ENCODE results near the gene SNHG17.
A peak's percentile ranks its signal among the peaks of the same experiment; 100 is the strongest.
"Not testable (repeated sequence)": the region's sequence is repeated elsewhere in the genome, so short reads cannot be mapped to it uniquely, and the experiment has no call there.

The SNHG17 gene

DNA sequence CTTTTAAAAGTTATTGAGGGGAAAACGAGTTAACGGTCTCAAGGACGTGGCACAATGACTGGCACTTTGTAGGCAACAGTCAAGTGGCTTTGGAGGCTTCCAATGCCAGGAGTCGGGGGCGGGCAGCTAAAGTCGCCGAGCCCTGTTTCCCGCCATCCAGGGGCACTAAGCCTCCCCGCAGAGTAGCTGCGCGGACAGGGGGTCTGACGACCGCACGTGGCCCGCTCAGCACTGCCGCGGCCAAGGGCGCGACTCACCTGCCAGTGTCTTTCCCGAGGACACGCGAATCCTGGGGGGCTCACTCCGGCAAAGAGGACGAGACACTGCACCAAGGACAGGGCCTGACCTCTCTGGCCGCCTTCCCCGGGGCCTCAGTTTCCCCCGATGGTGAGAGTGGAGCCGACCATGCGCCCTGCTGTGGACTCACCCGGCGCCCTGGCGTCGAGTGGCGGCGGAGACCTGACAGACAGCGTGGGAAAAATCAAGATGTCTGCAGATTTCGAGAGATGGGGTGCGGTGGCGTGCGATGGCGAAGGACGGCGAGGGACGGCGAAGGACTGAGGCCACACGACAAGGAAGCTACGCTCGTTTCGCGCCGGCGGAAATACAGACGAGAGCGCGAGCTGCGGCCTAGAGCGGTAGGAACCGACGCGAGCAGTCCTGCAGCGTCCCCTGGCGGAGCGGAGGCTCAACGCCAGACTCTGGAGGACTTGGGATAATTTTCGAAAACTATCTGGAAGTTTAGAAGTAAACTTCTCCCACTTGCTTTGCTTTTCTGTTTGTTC is at the start of gene SNHG17:
Gene SNHG17, minus strand, starts transcription at position 559 of the 785 bp plus-strand sequence.
- Mint-ChIP-seq H3K4me1 (peaks cover 36% of the 10 kb centered on the region), H3K4me3 (peak within 1 kb of the TSS; percentile 91), H3K9me3 (no peaks in the 10 kb centered on the region), H3K27ac (peak within 1 kb of the TSS; percentile 96), H3K36me3 (peaks cover 55% of the 10 kb centered on the region)
- ATAC-seq (peak; percentile 85), DNase-seq (ENCODE audit: low spot score in 2 of 2) (peak; percentile 87 to 94)

GRCh38 chr20:38479596-38479995 is 44.5 kb upstream of the SNHG17 start:
- no peak for DNase-seq (ENCODE audit: low spot score in 2 of 2)
- no peaks in the 10 kb centered on the region for H3K9me3 Mint-ChIP-seq
- peaks cover 39% of the 10 kb centered on the region for H3K4me1 Mint-ChIP-seq
- H3K4me3 Mint-ChIP-seq, result no peak overlapping the region
- ATAC-seq, result no peak
- H3K27ac Mint-ChIP-seq, result peak overlapping the region; percentile 54
- H3K36me3 Mint-ChIP-seq, result peaks cover 10% of the 10 kb centered on the region

- Mint-ChIP-seq H3K36me3 (peaks cover 24% of the 10 kb centered on the region), H3K4me1 (peaks cover 47% of the 10 kb centered on the region), H3K4me3 (no peak overlapping the region), H3K27ac (no peak overlapping the region), H3K9me3 (no peaks in the 10 kb centered on the region)
- DNase-seq (ENCODE audit: low spot score in 2 of 2) (no peak), ATAC-seq (no peak)
These were observed 42.6 kb upstream of the SNHG17 start for GRCh38 chr20:38477747-38478146.

DNA sequence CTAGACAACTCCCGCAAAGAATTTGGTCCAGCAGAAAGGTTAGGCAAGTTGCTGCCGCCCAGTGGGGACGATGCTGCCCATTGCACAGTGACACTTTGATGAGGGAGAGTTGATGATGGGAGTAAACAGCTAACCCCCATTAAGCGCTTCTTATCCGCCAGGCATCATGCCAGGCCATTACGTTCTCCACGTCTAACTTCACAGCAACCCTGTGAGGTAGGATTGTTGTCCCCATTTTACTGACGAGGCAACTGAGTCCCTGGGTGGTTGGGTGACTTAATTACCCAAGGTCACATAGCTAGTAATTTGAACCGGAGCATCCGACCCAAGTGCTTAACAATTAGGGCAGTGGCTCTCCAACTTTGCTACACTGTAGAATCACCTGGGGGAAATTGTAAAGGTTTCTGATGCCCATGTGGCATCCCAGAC is 38.3 kb upstream of the SNHG17 start:
- H3K9me3 Mint-ChIP-seq, result no peaks in the 10 kb centered on the region
- DNase-seq (ENCODE audit: low spot score in 2 of 2) (no peak), ATAC-seq (no peak)
- peak overlapping the region; percentile 90 for H3K27ac Mint-ChIP-seq
- H3K4me3 Mint-ChIP-seq, result peak overlapping the region; percentile 82
- H3K36me3 Mint-ChIP-seq, result peaks cover 32% of the 10 kb centered on the region
- peaks cover 37% of the 10 kb centered on the region for H3K4me1 Mint-ChIP-seq

DNA sequence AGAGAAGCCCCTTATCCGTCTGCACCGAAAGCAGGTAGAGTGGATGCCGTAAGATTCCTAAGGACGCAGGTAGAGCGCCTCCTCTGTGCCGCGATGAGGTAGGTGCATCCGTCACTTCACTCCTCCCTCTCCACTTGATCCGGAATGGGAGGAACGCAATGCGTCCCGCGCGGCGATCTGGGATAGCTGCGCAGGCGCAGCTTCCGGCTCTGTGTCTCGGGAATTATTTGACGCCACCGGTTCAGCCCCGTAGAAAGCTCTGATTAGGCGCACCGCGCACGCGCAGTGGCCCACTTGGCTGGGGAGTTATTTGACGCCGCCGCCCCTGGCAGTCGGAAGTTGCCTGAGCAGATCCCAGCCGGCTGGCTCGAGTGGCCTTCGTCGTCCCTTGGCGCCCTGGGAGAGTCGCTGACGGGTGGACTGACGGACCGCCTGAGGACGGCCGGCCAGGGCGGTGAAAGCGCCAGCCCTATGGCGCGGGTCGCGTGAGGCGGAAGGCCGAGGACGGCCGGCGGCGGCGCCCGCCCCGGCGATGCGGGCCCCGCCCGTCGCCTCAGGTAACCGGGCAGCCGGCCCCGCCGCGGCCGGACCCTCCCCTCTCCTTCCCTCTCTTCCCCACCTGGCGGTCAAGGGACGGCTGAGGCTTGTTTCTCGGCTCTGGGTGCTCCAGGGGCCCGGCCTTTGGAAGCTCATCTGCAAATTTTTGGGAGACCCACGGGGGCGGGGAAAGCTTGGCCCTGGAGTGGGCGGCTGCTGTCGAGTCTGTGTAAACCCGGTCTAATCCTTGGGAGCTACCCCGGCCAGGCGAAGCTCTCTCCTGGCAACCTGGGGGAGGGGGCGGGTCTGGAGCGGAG is 37.6 kb upstream of the SNHG17 start, which contains the start of gene RALGAPB:
Gene RALGAPB, plus strand, starts transcription at position 331 of the 854 bp plus-strand sequence. CDS start 15,590 bp downstream, outside the sequence.
- Mint-ChIP-seq H3K9me3 (no peaks in the 10 kb centered on the region), H3K4me3 (peak within 1 kb of the TSS; percentile 82), H3K4me1 (peaks cover 37% of the 10 kb centered on the region), H3K27ac (peak within 1 kb of the TSS; percentile 90), H3K36me3 (peaks cover 32% of the 10 kb centered on the region)
- ATAC-seq (peak; percentile 94), DNase-seq (ENCODE audit: low spot score in 2 of 2) (peak; percentile 97 to 99)

GRCh38 chr20:38471987-38472512 is 36.9 kb upstream of the SNHG17 start:
- peak overlapping the region; percentile 90 for H3K27ac Mint-ChIP-seq
- DNase-seq (ENCODE audit: low spot score in 2 of 2) (no peak), ATAC-seq (peak; percentile 3)
- H3K9me3 Mint-ChIP-seq, result no peaks in the 10 kb centered on the region
- peaks cover 32% of the 10 kb centered on the region for H3K36me3 Mint-ChIP-seq
- H3K4me1 Mint-ChIP-seq, result peaks cover 37% of the 10 kb centered on the region
- H3K4me3 Mint-ChIP-seq, result peak overlapping the region; percentile 82

DNA sequence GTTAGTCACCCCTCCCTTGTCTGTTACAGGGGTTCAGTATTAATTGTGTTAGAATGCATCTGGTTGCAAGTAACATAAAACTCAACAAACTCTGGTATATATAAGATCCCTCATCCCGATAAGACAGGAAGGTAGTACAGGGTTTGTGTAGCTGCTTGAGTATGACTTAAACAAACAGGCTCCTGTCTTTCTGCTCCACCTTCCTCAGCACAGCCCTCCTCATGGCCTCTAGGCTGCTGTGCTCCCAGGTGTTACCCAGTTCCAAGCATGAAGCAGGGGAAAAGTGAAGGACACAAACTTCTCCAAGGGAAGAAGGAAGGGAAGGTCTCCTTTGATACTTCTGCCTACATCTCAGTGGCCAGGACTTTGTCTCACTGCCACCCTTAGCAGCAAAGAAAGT is 36.1 kb upstream of the SNHG17 start:
- H3K9me3 Mint-ChIP-seq, result no peaks in the 10 kb centered on the region
- peaks cover 32% of the 10 kb centered on the region for H3K36me3 Mint-ChIP-seq
- H3K27ac Mint-ChIP-seq, result no peak overlapping the region
- peaks cover 32% of the 10 kb centered on the region for H3K4me1 Mint-ChIP-seq
- DNase-seq (ENCODE audit: low spot score in 2 of 2), result no peak
- no peak overlapping the region for H3K4me3 Mint-ChIP-seq
- ATAC-seq, result no peak

- no peak for ATAC-seq
- no peak for DNase-seq (ENCODE audit: low spot score in 2 of 2)
- Mint-ChIP-seq H3K27ac (no peak overlapping the region), H3K4me1 (peaks cover 5% of the 10 kb centered on the region), H3K4me3 (no peak overlapping the region), H3K36me3 (peaks cover under 1% of the 10 kb centered on the region), H3K9me3 (no peaks in the 10 kb centered on the region)
These were observed 31.9 kb upstream of the SNHG17 start for GRCh38 chr20:38466983-38467382.

DNA sequence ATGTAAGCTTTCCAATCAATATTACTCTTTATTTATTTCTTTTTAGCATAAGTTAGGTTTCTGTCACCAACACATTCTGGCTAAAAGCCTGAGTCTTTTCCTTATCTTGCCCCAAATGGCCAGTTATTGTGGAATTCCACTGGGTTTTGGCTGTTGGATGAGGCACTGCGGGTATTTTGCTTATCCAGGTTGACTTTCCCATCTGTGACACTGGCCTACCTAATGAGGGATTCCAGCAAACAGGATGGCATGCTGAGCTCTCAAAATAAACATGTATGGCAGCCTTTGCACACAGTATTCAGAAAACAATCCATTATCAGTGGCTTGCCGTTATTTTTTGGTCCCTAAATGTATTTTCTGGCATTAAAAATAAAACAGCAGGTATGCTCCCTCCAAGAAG is 31.0 kb upstream of the SNHG17 start:
- ATAC-seq, result no peak
- DNase-seq (ENCODE audit: low spot score in 2 of 2), result no peak
- Mint-ChIP-seq H3K9me3 (no peaks in the 10 kb centered on the region), H3K27ac (no peak overlapping the region), H3K4me3 (no peak overlapping the region), H3K4me1 (no peaks in the 10 kb centered on the region), H3K36me3 (no peaks in the 10 kb centered on the region)

- not testable (repeated sequence) for H3K4me1 Mint-ChIP-seq; H3K9me3 Mint-ChIP-seq; ATAC-seq; H3K4me3 Mint-ChIP-seq; DNase-seq (ENCODE audit: low spot score in 2 of 2); H3K27ac Mint-ChIP-seq; H3K36me3 Mint-ChIP-seq
These were observed 26.4 kb upstream of the SNHG17 start for GRCh38 chr20:38461569-38461968.

DNA sequence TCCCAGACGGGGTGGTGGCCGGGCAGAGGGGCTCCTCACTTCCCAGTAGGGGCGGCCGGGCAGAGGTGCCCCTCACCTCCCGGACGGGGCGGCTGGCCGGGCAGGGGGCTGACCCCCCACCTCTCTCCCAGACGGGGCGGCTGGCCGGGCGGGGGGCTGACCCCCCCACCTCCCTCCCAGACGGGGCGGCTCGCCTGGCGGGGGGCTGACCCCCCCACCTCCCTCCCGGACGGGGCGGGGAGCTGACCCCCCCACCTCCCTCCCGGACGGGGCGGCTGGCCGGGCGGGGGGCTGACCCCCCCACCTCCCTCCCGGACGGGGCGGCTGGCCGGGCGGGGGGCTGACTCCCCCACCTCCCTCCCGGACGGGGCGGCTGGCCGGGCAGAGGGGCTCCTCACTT is 26.0 kb upstream of the SNHG17 start:
- not testable (repeated sequence) for DNase-seq (ENCODE audit: low spot score in 2 of 2); H3K4me1 Mint-ChIP-seq; H3K27ac Mint-ChIP-seq; ATAC-seq; H3K4me3 Mint-ChIP-seq; H3K36me3 Mint-ChIP-seq; H3K9me3 Mint-ChIP-seq

DNA sequence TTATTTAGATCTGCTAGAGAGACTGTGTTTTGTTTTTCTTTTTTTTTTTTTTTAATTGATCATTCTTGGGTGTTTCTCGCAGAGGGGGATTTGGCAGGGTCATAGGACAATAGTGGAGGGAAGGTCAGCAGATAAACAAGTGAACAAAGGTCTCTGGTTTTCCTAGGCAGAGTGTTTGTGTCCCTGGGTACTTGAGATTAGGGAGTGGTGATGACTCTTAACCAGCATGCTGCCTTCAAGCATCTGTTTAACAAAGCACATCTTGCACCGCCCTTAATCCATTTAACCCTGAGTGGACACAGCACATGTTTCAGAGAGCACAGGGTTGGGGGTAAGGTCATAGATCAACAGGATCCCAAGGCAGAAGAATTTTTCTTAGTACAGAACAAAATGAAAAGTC is 25.5 kb upstream of the SNHG17 start:
- ATAC-seq; H3K27ac Mint-ChIP-seq; H3K36me3 Mint-ChIP-seq; DNase-seq (ENCODE audit: low spot score in 2 of 2); H3K9me3 Mint-ChIP-seq; H3K4me1 Mint-ChIP-seq; H3K4me3 Mint-ChIP-seq: not testable (repeated sequence)

- H3K27ac Mint-ChIP-seq, result no peak overlapping the region
- DNase-seq (ENCODE audit: low spot score in 2 of 2) (no peak), ATAC-seq (no peak)
- H3K9me3 Mint-ChIP-seq, result no peaks in the 10 kb centered on the region
- H3K36me3 Mint-ChIP-seq, result no peaks in the 10 kb centered on the region
- no peaks in the 10 kb centered on the region for H3K4me1 Mint-ChIP-seq
- H3K4me3 Mint-ChIP-seq, result no peak overlapping the region
These were observed 25.0 kb upstream of the SNHG17 start for GRCh38 chr20:38460040-38460623.

DNA sequence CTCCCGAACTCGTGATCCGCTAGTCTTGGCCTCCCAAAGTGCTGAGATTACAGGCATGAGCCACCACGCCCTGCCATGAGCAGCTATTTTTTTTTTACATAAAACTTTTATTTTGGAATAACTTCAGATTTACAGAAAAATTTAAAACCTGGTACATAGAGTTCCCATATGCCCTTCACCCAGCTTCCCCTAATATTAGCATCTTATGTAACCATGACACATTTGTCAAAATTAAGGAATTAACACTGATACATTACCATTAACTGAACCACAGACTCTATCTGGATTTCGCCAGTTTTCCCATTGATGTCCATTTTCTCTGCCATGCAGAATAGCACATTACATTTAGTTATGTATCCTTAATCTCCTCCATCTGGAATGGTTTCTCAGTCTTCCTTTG is 23.2 kb upstream of the SNHG17 start:
- Mint-ChIP-seq H3K4me1 (no peaks in the 10 kb centered on the region), H3K27ac (no peak overlapping the region), H3K4me3 (no peak overlapping the region), H3K9me3 (no peaks in the 10 kb centered on the region), H3K36me3 (no peaks in the 10 kb centered on the region)
- no peak for DNase-seq (ENCODE audit: low spot score in 2 of 2)
- no peak for ATAC-seq

Measured in stimulated activated effector memory CD8-positive, alpha-beta T cell treated with anti-CD3 and anti-CD28 coated beads, Interleukin-12 subunit alpha, Interleukin-12 subunit beta, amount 100 ng/mL, for 72 hours (primary cell).